ENCODE data around the gene ELN. TPM values are rescaled to one million over a fixed set of nuclear protein-coding genes. Genes with fewer than 3 reads are reported as not detected.

Gene ELN
- total and polyA plus RNA-seq, 2 donors (not counting 3 experiments of a cell fraction or from before 2014, with no cell fraction given), result 1.7 to 2.6 TPM

DNA sequence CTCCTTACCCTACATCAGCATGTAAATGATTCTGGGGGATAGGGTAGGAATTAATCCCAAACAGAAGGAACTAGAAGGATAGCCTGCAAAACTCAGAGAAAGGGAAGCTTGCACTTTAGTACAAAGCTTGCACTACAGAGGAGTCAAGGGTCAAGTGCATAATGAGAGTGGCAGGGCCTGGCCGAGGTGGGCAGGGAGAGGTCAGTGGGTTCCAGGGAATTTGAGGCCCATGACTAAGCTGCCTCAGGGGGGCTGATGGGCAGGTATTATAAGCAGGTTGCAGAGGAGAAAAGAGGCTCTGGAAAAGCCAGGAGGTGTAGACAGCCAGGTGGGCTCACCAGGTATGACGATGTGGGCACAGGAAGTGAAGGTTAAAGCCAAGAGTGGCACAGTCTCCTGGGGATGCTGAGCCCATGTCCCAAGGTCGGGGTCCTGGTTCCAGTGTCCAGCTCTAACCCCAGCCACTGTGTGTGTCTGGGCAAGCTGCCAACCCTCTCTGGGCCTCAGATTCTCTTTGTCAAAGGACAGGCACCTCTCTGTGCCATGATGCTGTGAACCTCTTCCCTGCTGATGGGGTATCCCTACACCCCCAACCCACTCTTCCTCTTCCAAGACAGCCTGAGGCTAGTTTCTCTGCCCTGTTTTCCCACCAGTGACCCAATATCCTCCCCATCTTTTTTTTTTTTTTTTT lies 32.0 kb upstream of the ELN start:
- no peaks in the 10 kb centered on the region for H3K36me3 ChIP-seq (ENCODE audit: control insufficient read depth in 2 of 2, extremely low read depth in 1 of 2, insufficient read depth in 2 of 2, low read length in 2 of 2)
- POLR2A ChIA-PET, result no interaction called here
- no peak for FAIRE-seq
- CTCF ChIA-PET, result interaction anchor here (0.6 to 6.5 kb wide), 4 partner anchors 10 to 395 kb away, joined by 3 to 37 read pairs (median 5); no protein-coding TSS in a partner anchor
- H3K9me1 ChIP-seq (replicated peaks; ENCODE audit: control insufficient read depth, extremely low read depth, insufficient read depth, low read length), result no peaks in the 10 kb centered on the region
- no peaks in the 10 kb centered on the region for H3K27me3 ChIP-seq (ENCODE audit: control insufficient read depth in 2 of 2, insufficient read depth in 2 of 2, low read length in 2 of 2)
- DNase-seq (ENCODE audit: low read depth, low spot score), result no peak
- TF ChIP-seq EZH2 (IDR thresholded peaks at IDR 0.05; ENCODE audit: borderline replicate concordance, low read depth, low read length, severe bottlenecking) (no peak), FOS (IDR thresholded peaks at IDR 0.05; ENCODE audit: borderline replicate concordance, insufficient read depth, low read length) (no peak)
- H3K4me3 ChIP-seq (replicated peaks in 1 of 3; ENCODE audit: insufficient read depth in 1 of 3, low read depth in 1 of 3, low read length in 3 of 3), result no peak overlapping the region
- H3K79me2 ChIP-seq (ENCODE audit: control insufficient read depth, insufficient read depth, low read length), result no peaks in the 10 kb centered on the region
- H2AFZ ChIP-seq (ENCODE audit: low read depth, low read length), result no peak overlapping the region
- dilution Hi-C loops (cut with MboI; ENCODE audit: extremely low pct_ligation_motif_present, low sequenced_read_pairs) (no loop called here), intact Hi-C loops (cut with micrococcal nuclease) (no loop called here)
- no peaks in the 10 kb centered on the region for H3K9me3 ChIP-seq (replicated peaks; ENCODE audit: control insufficient read depth, insufficient read depth, low read length)
- no peak overlapping the region for H3K9ac ChIP-seq (replicated peaks; ENCODE audit: extremely low read depth, insufficient read depth, low read length)
- BruUV-seq (replicated peaks), result no TSS peak
- H3K27ac ChIP-seq (ENCODE audit: insufficient read depth, low read depth, low read length), result no peak overlapping the region
- no peaks in the 10 kb centered on the region for H3K4me1 ChIP-seq (ENCODE audit: control insufficient read depth, extremely low read depth, insufficient read depth, low read length)
- no peaks in the 10 kb centered on the region for H4K20me1 ChIP-seq (replicated peaks; ENCODE audit: control insufficient read depth, extremely low read depth, insufficient read depth, low read length)
- no peak overlapping the region for H3K4me2 ChIP-seq (ENCODE audit: insufficient read depth, low read length)

DNA sequence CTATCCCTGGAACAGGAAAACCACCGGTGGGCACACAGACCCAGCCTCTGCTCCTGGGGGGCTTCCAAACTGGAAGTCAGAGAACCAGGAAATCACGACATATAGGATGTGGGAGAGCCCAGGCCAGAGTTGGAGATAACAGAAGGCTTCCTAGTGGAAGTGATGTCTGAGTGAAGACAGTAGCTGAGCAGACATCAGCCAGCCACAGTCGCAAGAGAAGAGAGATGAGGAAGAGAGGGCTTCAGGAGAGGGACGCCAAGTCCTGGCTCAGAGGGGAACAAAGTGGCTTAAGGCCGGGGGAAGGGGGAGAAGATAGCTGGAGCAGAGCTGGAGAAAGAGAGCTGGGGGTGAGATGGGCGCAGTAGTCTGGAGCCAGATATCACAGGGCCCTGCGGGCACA lies 30.9 kb upstream of the ELN start:
- Histone ChIP-seq H3K79me2 (ENCODE audit: control insufficient read depth, insufficient read depth, low read length) (no peaks in the 10 kb centered on the region), H3K27me3 (ENCODE audit: control insufficient read depth in 2 of 2, insufficient read depth in 2 of 2, low read length in 2 of 2) (no peaks in the 10 kb centered on the region), H3K9ac (replicated peaks; ENCODE audit: extremely low read depth, insufficient read depth, low read length) (no peak overlapping the region), H3K9me1 (replicated peaks; ENCODE audit: control insufficient read depth, extremely low read depth, insufficient read depth, low read length) (no peaks in the 10 kb centered on the region), H3K9me3 (replicated peaks; ENCODE audit: control insufficient read depth, insufficient read depth, low read length) (no peaks in the 10 kb centered on the region), H3K36me3 (ENCODE audit: control insufficient read depth in 2 of 2, extremely low read depth in 1 of 2, insufficient read depth in 2 of 2, low read length in 2 of 2) (no peaks in the 10 kb centered on the region), H4K20me1 (replicated peaks; ENCODE audit: control insufficient read depth, extremely low read depth, insufficient read depth, low read length) (no peaks in the 10 kb centered on the region), H3K4me2 (ENCODE audit: insufficient read depth, low read length) (no peak overlapping the region), H2AFZ (ENCODE audit: low read depth, low read length) (peak overlapping the region; percentile 42), H3K4me3 (replicated peaks in 1 of 3; ENCODE audit: insufficient read depth in 1 of 3, low read depth in 1 of 3, low read length in 3 of 3) (no peak overlapping the region), H3K4me1 (ENCODE audit: control insufficient read depth, extremely low read depth, insufficient read depth, low read length) (peaks cover 5% of the 10 kb centered on the region), H3K27ac (ENCODE audit: insufficient read depth, low read depth, low read length) (no peak overlapping the region)
- ChIA-PET POLR2A (no interaction called here), CTCF (interaction anchor here (0.7 to 6.5 kb wide), 4 partner anchors 9 to 29 kb away, joined by 3 to 37 read pairs (median 5); no protein-coding TSS in a partner anchor)
- BruUV-seq (replicated peaks), result no TSS peak
- TF ChIP-seq POLR2A (IDR thresholded peaks at IDR 0.05; ENCODE audit: low read depth, low read length) (no peak), MYC (IDR thresholded peaks at IDR 0.05; ENCODE audit: low read depth, low read length) (no peak), POLR2AphosphoS5 (IDR thresholded peaks at IDR 0.05; ENCODE audit: insufficient read depth, low read depth, low read length) (no peak), EZH2 (IDR thresholded peaks at IDR 0.05; ENCODE audit: borderline replicate concordance, low read depth, low read length, severe bottlenecking) (no peak), JUN (IDR thresholded peaks at IDR 0.05; ENCODE audit: borderline replicate concordance, insufficient read depth, insufficient read length, low read depth) (no peak), FOS (IDR thresholded peaks at IDR 0.05; ENCODE audit: borderline replicate concordance, insufficient read depth, low read length) (no peak), GATA2 (IDR thresholded peaks at IDR 0.05; ENCODE audit: insufficient read depth, insufficient read length, low read depth, low read length) (no peak)
- TF ChIP-seq, protein P1, sequence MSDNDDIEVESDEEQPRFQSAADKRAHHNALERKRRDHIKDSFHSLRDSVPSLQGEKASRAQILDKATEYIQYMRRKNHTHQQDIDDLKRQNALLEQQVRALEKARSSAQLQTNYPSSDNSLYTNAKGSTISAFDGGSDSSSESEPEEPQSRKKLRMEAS (IDR thresholded peaks at IDR 0.05; ENCODE audit: insufficient read depth, insufficient read length), result no peak
- TF ChIP-seq, protein P2, sequence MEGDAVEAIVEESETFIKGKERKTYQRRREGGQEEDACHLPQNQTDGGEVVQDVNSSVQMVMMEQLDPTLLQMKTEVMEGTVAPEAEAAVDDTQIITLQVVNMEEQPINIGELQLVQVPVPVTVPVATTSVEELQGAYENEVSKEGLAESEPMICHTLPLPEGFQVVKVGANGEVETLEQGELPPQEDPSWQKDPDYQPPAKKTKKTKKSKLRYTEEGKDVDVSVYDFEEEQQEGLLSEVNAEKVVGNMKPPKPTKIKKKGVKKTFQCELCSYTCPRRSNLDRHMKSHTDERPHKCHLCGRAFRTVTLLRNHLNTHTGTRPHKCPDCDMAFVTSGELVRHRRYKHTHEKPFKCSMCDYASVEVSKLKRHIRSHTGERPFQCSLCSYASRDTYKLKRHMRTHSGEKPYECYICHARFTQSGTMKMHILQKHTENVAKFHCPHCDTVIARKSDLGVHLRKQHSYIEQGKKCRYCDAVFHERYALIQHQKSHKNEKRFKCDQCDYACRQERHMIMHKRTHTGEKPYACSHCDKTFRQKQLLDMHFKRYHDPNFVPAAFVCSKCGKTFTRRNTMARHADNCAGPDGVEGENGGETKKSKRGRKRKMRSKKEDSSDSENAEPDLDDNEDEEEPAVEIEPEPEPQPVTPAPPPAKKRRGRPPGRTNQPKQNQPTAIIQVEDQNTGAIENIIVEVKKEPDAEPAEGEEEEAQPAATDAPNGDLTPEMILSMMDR (IDR thresholded peaks at IDR 0.05; ENCODE audit: extremely low read depth in 1 of 2, insufficient read depth in 1 of 2, low read depth in 1 of 2, low read length in 2 of 2), result no peak
- intact Hi-C loops (cut with micrococcal nuclease) (no loop called here), dilution Hi-C loops (cut with MboI; ENCODE audit: extremely low pct_ligation_motif_present, low sequenced_read_pairs) (no loop called here)
- no peak for FAIRE-seq
- DNase-seq (ENCODE audit: low read depth, low spot score), result no peak

Data from endothelial cell of umbilical vein (primary cell).